Measurements from ENCODE around the gene NEU4.

NEU4 gene

GRCh38 chr2:241862093-241862492 is 53.1 kb downstream of the NEU4 start:
- Mint-ChIP-seq H3K27me3 (ENCODE audit: low read depth) (peaks cover 15% of the 10 kb centered on the region), H3K4me1 (peaks cover 34% of the 10 kb centered on the region), H3K9me3 (no peaks in the 10 kb centered on the region), H3K27ac (peak overlapping the region in 1 of 3 experiments; percentile 8), H3K36me3 (ENCODE audit: low read depth) (no peaks in the 10 kb centered on the region), H3K4me3 (no peak overlapping the region)
- TF ChIP-seq CTCF (IDR thresholded peaks at IDR 0.05; ENCODE audit: unreplicated experiment in 3 of 3): no peak

GRCh38 chr2:241862775-241863535 is 54.0 kb downstream of the NEU4 start:
- TF ChIP-seq CTCF (IDR thresholded peaks at IDR 0.05; ENCODE audit: unreplicated experiment in 3 of 3): no peak
- peaks cover 34% of the 10 kb centered on the region for H3K4me1 Mint-ChIP-seq
- H3K4me3 Mint-ChIP-seq: no peak overlapping the region
- H3K27ac Mint-ChIP-seq: no peak overlapping the region
- no peaks in the 10 kb centered on the region for H3K36me3 Mint-ChIP-seq (ENCODE audit: low read depth)
- peaks cover 14% of the 10 kb centered on the region for H3K27me3 Mint-ChIP-seq (ENCODE audit: low read depth)
- H3K9me3 Mint-ChIP-seq: no peaks in the 10 kb centered on the region

DNA sequence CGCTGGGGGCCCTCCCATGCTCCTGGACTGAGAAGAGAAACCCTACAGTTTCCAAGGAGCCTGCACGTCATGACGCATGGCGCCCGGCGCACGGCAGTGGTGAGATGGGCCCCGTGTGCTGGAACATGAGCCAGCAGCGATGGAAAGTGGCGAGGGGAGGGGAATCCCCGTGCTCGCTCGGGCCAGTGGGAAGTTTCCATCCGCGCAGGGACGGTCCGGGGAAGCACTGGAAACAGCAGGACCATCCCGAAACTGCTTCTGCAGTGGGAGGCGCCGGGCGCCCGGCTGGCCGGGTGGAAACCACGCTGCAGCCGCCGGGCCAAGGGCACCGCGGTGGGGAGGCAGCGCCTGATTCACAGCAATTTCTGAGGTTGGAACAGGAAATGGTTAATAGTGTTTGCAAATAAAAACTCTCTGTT is 54.6 kb downstream of the NEU4 start:
- H3K4me3 Mint-ChIP-seq: no peak overlapping the region
- H3K9me3 Mint-ChIP-seq: peaks cover 2% of the 10 kb centered on the region
- no peaks in the 10 kb centered on the region for H3K36me3 Mint-ChIP-seq (ENCODE audit: low read depth)
- peaks cover 39% of the 10 kb centered on the region for H3K4me1 Mint-ChIP-seq
- H3K27ac Mint-ChIP-seq: no peak overlapping the region
- TF ChIP-seq CTCF (IDR thresholded peaks at IDR 0.05; ENCODE audit: unreplicated experiment in 3 of 3): no peak
- peaks cover 14% of the 10 kb centered on the region for H3K27me3 Mint-ChIP-seq (ENCODE audit: low read depth)

GRCh38 chr2:241864168-241864849 is 55.3 kb downstream of the NEU4 start:
- no peak for TF ChIP-seq CTCF (IDR thresholded peaks at IDR 0.05; ENCODE audit: unreplicated experiment in 3 of 3)
- peak overlapping the region in 2 of 3 experiments; percentile 3 to 18 for H3K27ac Mint-ChIP-seq
- H3K36me3 Mint-ChIP-seq (ENCODE audit: low read depth): no peaks in the 10 kb centered on the region
- H3K9me3 Mint-ChIP-seq: peaks cover 2% of the 10 kb centered on the region
- H3K4me1 Mint-ChIP-seq: peaks cover 41% of the 10 kb centered on the region
- H3K4me3 Mint-ChIP-seq: no peak overlapping the region
- H3K27me3 Mint-ChIP-seq (ENCODE audit: low read depth): peaks cover 15% of the 10 kb centered on the region

GRCh38 chr2:241864850-241865213 is 55.8 kb downstream of the NEU4 start:
- peaks cover 11% of the 10 kb centered on the region for H3K27me3 Mint-ChIP-seq (ENCODE audit: low read depth)
- peaks cover 36% of the 10 kb centered on the region for H3K4me1 Mint-ChIP-seq
- no peaks in the 10 kb centered on the region for H3K36me3 Mint-ChIP-seq (ENCODE audit: low read depth)
- H3K27ac Mint-ChIP-seq: peak overlapping the region in 1 of 3 experiments; percentile 18
- peaks cover 2% of the 10 kb centered on the region for H3K9me3 Mint-ChIP-seq
- H3K4me3 Mint-ChIP-seq: peak overlapping the region in 1 of 3 experiments; percentile 4
- TF ChIP-seq CTCF (IDR thresholded peaks at IDR 0.05; ENCODE audit: unreplicated experiment in 3 of 3): no peak

Data from nephron (organoid).